Measurements from ENCODE around the gene SPRYD7. TPM values are rescaled to one million over a fixed set of nuclear protein-coding genes. Genes with fewer than 3 reads are reported as not detected.
"Not testable (repeated sequence)": the region's sequence is repeated elsewhere in the genome, so short reads cannot be mapped to it uniquely, and the experiment has no call there.

SPRYD7 gene
- total RNA-seq, 1 donor, result 9.1 TPM

DNA sequence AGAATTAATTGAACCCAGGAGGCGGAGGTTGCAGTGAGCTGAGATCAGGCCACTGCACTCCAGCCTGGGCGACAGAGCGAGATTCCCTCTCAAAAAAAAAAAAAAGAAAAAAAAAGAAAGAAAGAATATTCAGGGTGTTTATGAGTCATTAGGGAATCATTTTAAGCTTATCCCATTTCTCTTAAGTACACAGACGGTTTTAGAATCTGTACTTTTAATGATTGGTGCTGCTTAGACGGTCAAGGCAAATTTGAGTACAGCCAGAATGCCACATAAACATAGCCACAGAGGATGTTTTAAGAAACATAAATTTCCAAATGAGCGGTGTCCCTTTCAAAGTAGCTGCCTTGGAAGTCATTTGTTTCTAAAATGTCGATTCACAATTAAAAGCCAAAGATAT, 2.6 kb downstream of the SPRYD7 start:
- H3K4me3 ChIP-seq (ENCODE audit: low read depth, low read length), result peak overlapping the region; percentile 18
- DNase-seq (ENCODE audit: low read depth), result peak; percentile 44
- TF ChIP-seq, protein P1, sequence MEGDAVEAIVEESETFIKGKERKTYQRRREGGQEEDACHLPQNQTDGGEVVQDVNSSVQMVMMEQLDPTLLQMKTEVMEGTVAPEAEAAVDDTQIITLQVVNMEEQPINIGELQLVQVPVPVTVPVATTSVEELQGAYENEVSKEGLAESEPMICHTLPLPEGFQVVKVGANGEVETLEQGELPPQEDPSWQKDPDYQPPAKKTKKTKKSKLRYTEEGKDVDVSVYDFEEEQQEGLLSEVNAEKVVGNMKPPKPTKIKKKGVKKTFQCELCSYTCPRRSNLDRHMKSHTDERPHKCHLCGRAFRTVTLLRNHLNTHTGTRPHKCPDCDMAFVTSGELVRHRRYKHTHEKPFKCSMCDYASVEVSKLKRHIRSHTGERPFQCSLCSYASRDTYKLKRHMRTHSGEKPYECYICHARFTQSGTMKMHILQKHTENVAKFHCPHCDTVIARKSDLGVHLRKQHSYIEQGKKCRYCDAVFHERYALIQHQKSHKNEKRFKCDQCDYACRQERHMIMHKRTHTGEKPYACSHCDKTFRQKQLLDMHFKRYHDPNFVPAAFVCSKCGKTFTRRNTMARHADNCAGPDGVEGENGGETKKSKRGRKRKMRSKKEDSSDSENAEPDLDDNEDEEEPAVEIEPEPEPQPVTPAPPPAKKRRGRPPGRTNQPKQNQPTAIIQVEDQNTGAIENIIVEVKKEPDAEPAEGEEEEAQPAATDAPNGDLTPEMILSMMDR (IDR thresholded peaks at IDR 0.05; ENCODE audit: insufficient read depth, low read depth, low read length), result no peak

DNA sequence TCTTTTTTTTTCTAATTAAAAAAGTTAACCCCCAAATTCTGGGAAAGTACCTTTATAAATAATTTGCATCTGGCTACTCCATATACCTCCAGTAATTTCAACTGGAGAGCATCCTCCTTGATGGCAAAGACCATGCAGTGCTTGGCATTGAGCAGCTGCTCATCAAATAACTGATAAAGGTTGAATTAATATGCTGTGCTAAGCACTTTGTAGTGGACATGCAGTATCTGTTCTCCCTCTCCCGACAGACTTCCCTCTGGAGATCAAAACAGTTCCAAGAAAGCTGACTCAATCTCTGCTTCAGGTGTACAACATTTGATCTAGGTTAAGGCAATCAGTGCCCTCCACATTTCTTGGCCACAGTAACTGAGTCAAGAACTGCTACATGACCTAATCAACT, 3.3 kb downstream of the SPRYD7 start:
- no peak for DNase-seq (ENCODE audit: low read depth)
- H3K4me3 ChIP-seq (ENCODE audit: low read depth, low read length), result no peak overlapping the region
- TF ChIP-seq, protein P1 (IDR thresholded peaks at IDR 0.05; ENCODE audit: insufficient read depth, low read depth, low read length), result no peak

DNA sequence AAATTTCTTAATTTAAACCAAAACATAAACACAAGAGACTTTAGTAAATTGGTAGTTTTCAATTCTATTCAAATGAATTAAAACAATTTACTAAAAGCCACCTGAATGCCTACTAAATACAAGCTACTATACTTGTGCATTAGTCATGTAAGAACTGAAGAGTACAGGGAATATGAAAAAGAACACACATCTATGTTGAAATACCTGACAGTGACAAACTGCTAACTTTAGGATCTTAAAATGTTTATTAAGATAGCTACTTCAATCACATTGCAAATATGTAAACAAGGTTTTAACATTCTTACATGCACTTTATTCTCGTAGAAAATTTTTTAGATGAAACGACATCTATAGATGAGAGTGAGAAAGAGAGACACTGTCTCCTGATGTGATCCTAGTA, 4.1 kb downstream of the SPRYD7 start:
- TF ChIP-seq, protein P1 (IDR thresholded peaks at IDR 0.05; ENCODE audit: insufficient read depth, low read depth, low read length), result no peak
- DNase-seq (ENCODE audit: low read depth), result peak; percentile 37
- no peak overlapping the region for H3K4me3 ChIP-seq (ENCODE audit: low read depth, low read length)

DNA sequence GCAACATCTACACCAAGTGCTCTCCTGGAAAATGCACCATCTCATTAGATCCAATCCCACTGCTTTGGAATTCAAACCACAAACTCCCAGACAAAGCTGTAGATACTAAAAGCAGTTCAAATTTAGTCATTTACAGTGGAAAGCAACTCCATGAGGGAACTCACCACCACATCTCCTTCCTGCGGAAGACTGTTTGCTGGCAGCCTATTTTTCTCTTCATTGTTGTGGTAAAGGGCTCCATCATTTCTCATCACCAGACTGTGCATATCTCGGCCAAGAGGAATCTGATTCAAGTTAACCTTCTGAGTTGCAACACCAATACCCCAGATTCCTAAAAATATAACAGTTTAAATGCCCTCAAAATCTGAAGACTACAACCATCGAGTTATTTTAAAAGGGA, 8.4 kb downstream of the SPRYD7 start:
- DNase-seq (ENCODE audit: low read depth), result peak; percentile 12
- TF ChIP-seq, protein P1 (IDR thresholded peaks at IDR 0.05; ENCODE audit: insufficient read depth, low read depth, low read length), result no peak

DNA sequence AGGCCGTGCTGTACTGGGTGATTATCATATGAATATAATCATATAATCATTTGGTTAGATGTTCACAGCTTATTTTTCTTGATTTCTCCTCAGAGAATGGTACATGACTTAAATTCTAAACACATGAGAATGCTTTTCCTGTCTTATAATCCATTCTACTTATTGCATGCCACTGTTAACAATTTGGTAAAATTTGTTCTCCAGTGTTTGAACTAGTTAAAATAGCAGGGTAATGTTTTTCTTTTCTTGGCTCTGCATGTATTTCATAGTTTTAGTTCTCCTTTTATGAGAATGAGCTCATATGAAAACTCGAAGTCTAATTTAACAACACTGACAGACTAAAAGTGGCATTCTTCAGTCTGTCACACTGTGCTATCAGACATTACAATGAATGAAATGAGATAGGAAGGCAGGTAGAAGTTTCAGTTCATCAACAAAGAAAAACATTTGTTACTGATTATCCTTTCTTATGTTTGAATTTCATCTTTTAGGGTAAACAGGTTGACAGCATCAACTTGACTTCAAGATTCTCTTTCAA, 10.2 kb downstream of the SPRYD7 start:
- no peak for DNase-seq (ENCODE audit: low read depth)
- TF ChIP-seq, protein P1 (IDR thresholded peaks at IDR 0.05; ENCODE audit: insufficient read depth, low read depth, low read length), result no peak
- no peak overlapping the region for H3K4me3 ChIP-seq (ENCODE audit: low read depth, low read length)

More for the DNA sequence above, 8.4 kb downstream of the SPRYD7 start:
- H3K4me3 ChIP-seq (ENCODE audit: low read depth, low read length), result no peak overlapping the region

DNA sequence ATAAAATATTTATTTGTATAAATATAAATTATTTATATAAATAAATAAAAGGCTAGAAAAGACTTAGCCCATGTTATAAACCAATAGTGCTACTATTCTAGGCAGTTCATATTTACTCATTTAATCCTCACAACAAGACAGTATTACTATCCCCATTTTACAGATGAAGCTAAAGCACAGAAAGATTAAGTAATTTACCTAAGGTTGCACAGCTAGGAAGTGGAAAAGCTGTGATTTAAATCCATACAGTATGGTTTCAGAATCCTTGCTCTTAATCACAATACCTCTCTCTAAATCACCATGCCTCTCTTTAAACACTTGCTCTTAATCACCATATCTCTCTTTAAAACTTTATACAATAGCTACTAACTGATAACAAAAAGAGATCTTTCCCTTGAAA, 13.8 kb downstream of the SPRYD7 start:
- TF ChIP-seq, protein P1 (IDR thresholded peaks at IDR 0.05; ENCODE audit: insufficient read depth, low read depth, low read length), result no peak
- DNase-seq (ENCODE audit: low read depth), result no peak
- H3K4me3 ChIP-seq (ENCODE audit: low read depth, low read length), result no peak overlapping the region

DNA sequence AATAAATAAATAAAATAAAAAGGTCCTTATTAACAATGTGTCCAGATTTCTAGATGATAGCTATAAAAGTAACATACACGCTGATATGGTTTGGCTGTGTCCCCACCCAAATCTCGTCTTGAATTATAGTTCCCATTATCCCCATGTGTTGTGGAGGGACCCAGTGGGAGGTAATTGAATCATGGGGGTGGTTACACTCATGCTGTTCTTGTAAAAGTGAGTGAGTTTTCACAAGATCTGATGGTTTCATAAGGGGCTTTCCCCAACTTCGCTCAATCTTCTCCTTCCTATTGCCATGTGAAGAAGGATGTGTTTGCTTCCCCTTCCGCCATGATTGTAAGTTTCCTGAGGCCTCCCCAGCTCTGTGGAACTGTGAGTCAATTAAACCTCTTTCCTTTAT, 15.2 kb downstream of the SPRYD7 start:
- DNase-seq (ENCODE audit: low read depth); H3K4me3 ChIP-seq (ENCODE audit: low read depth, low read length): not testable (repeated sequence)

DNA sequence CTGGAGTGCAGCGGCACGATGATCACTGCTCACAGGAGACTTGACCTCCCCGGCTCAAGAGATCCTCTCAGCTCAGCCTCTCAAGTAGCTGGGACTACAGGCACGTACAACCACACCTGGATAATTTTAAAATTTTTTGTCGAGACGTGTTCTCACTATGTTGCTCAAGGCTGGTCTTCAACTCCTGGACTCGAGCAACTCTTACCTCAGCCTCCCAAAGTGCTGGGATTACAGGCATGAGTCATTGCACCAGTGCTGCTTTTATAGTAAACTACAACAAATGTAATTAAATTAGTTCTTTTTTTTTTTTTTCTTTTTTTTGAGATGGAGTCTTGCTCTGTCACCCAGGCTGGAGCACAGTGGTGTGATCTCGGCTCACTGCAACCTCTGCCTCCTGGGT, 18.0 kb downstream of the SPRYD7 start:
- not testable (repeated sequence) for H3K4me3 ChIP-seq (ENCODE audit: low read depth, low read length); DNase-seq (ENCODE audit: low read depth)
